GM12878 (cell line): ENCODE data around the gene DTX4. TPM values are rescaled to one million over a fixed set of nuclear protein-coding genes. Genes with fewer than 3 reads are reported as not detected.

Source experiments
- ATF3 ChIP-seq: IDR thresholded peaks from 2 replicates; pipeline ENCODE4 v1.6.1; 2011; ENCODE audit warnings: low read depth, mild to moderate bottlenecking, low read length, moderate library complexity, borderline replicate concordance; ENCODE audit errors: extremely low read depth
- BMI1 ChIP-seq: fragments of 450-650 bp; IDR thresholded peaks from 2 replicates; pipeline ENCODE4 v1.6.1; 2016; ENCODE audit warnings: mild to moderate bottlenecking, moderate library complexity, borderline replicate concordance
- CHD2 ChIP-seq: IDR thresholded peaks from 2 replicates; pipeline ENCODE4 v1.6.1; 2011; ENCODE audit warnings: low read depth, low read length, improper control_type of control experiment, borderline replicate concordance
- ETV6 ChIP-seq, 2 experiments: fragments of 450-650 bp in 1 of 2; IDR thresholded peaks in 1 of 2; conservative IDR thresholded peaks in 1 of 2; 2 replicates each; pipeline ENCODE4 v1.6.1; 2014; ENCODE audit warnings: antibody characterized with exemption in 1 of 2, borderline replicate concordance in 1 of 2, low read depth in 1 of 2, mild to moderate bottlenecking in 1 of 2, moderate library complexity in 1 of 2
- GABPA ChIP-seq: IDR thresholded peaks from 2 replicates; pipeline ENCODE4 v1.6.1; 2014; ENCODE audit warnings: antibody characterized with exemption, low read depth, mild to moderate bottlenecking, inconsistent platforms
- IKZF1 ChIP-seq: fragments of 450-650 bp; conservative IDR thresholded peaks from 2 replicates; pipeline ENCODE4 v1.6.1; 2017; ENCODE audit warnings: antibody characterized with exemption, mild to moderate bottlenecking
- IRF4 ChIP-seq: IDR thresholded peaks from 2 replicates; pipeline ENCODE4 v1.6.1; 2011; ENCODE audit warnings: low read depth, low read length
- KLF5 ChIP-seq: fragments of 450-650 bp; IDR thresholded peaks from 2 replicates; pipeline ENCODE4 v1.6.1; 2014; ENCODE audit warnings: mild to moderate bottlenecking; ENCODE audit not compliant: partially characterized antibody
- MLLT1 ChIP-seq: fragments of 450-650 bp; IDR thresholded peaks from 2 replicates; pipeline ENCODE4 v1.6.1; 2016; ENCODE audit warnings: mild to moderate bottlenecking
- MTA2 ChIP-seq: fragments of 450-650 bp; IDR thresholded peaks from 2 replicates; pipeline ENCODE4 v1.6.1; 2016; ENCODE audit warnings: low read depth, mild to moderate bottlenecking, moderate library complexity
- NBN ChIP-seq: fragments of 450-650 bp; IDR thresholded peaks from 2 replicates; pipeline ENCODE4 v1.6.1; 2016
- PAX8 ChIP-seq: fragments of 450-650 bp; IDR thresholded peaks from 2 replicates; pipeline ENCODE4 v1.6.1; 2017; ENCODE audit warnings: mild to moderate bottlenecking, moderate library complexity
- PBX3 ChIP-seq: IDR thresholded peaks from 2 replicates; pipeline ENCODE4 v1.6.1; 2011; ENCODE audit warnings: mild to moderate bottlenecking, low read depth, low read length, moderate library complexity; ENCODE audit not compliant: insufficient replicate concordance
- RAD21 ChIP-seq: IDR thresholded peaks from 2 replicates; pipeline ENCODE4 v1.6.1; 2011; ENCODE audit warnings: mild to moderate bottlenecking, low read depth, low read length, moderate library complexity; ENCODE audit not compliant: insufficient read depth
- RELA ChIP-seq: fragments of 450-650 bp; IDR thresholded peaks from 2 replicates; pipeline ENCODE4 v1.8.0; 2014; ENCODE audit warnings: borderline replicate concordance; ENCODE audit not compliant: partially characterized antibody
- REST ChIP-seq: IDR thresholded peaks from 2 replicates; pipeline ENCODE4 v1.6.1; 2012; ENCODE audit warnings: mild to moderate bottlenecking, low read depth, low read length
- SP1 ChIP-seq: IDR thresholded peaks from one replicate; pipeline ENCODE4 v1.6.1; 2011; ENCODE audit warnings: low read depth, low read length
- SPI1 ChIP-seq: IDR thresholded peaks from 2 replicates; pipeline ENCODE4 v1.6.1; 2011; ENCODE audit warnings: low read depth, mild to moderate bottlenecking, low read length, moderate library complexity, borderline replicate concordance; ENCODE audit not compliant: insufficient read depth
- TCF12 ChIP-seq: IDR thresholded peaks from 2 replicates; pipeline ENCODE4 v1.6.1; 2011; ENCODE audit warnings: low read depth, mild to moderate bottlenecking, low read length
- ZNF274 ChIP-seq: IDR thresholded peaks from one replicate; pipeline ENCODE4 v1.8.0; 2011; ENCODE audit not compliant: insufficient read length, insufficient read depth
- ZNF384 ChIP-seq: IDR thresholded peaks from 2 replicates; pipeline ENCODE4 v1.6.1; 2012; ENCODE audit warnings: low read depth, mild to moderate bottlenecking, low read length, improper control_type of control experiment, borderline replicate concordance
- ZSCAN29 ChIP-seq: fragments of 450-650 bp; IDR thresholded peaks from 2 replicates; pipeline ENCODE4 v1.6.1; 2017; ENCODE audit warnings: mild to moderate bottlenecking, moderate library complexity
- polyA plus RNA-seq, 11 experiments: library from polyadenylated mRNA; depleted of rRNA in 4 of 11; unstranded in 6 of 11; stranded (reverse) in 5 of 11; fragments of >200 nt; fragmentation: Nextera tagmentation in 4 of 11; fragmentation: Illumina TruSeq in 1 of 11; extraction: Ambion mirVana in 4 of 11; extraction: Trizol in 1 of 11; gene quantifications; 1 replicate in 1 of 11; 2 replicates in 10 of 11; pipeline versions ENCODE4 v1.2.1 to v1.2.3, GENCODE V29; 2011 to 2016; ENCODE audit warnings: inconsistent platforms in 2 of 11, missing spikeins in 2 of 11, low read depth in 1 of 11
- total RNA-seq, 4 experiments: library from RNA; depleted of rRNA in 3 of 4; stranded (reverse); fragments of >200 nt in 3 of 4; fragmentation: Illumina TruSeq in 1 of 4; extraction: Trizol in 1 of 4; gene quantifications; 2 replicates each; pipeline versions ENCODE4 v1.2.1 to v1.2.3, GENCODE V29; 2013 to 2021

The DTX4 gene
- total and polyA plus RNA-seq, 10 of the 15 experiments (the other 5 are each of a cell fraction or from before 2014, with no cell fraction given), result 3.8 to 25.8 (median 10.5) TPM

GRCh38 chr11:59207988-59208451 lies 36.1 kb downstream of the DTX4 start (continued):
- TF ChIP-seq REST (0 out of 2 replicates have a peak, but pooled peaks have one; percentile 32), TCF12 (0 out of 2 replicates have a peak, but pooled peaks have one; percentile 64), NBN (peak; percentile 87), ZNF384 (no peak), IKZF1 (peak; percentile 98), BMI1 (peak; percentile 36; the same call in 1 of the 2 replicates), CHD2 (no peak), KLF5 (peak; percentile 24), IRF4 (peak; percentile 56; the same call in 1 of the 2 replicates), RAD21 (peak; percentile 77), MLLT1 (peak; percentile 95), ATF3 (no peak), MTA2 (peak; percentile 83), RELA (peak; percentile 83), GABPA (no peak), SPI1 (no peak), PBX3 (no peak), PAX8 (no peak), SP1 (no peak), ZSCAN29 (no peak), ETV6 (conservative IDR thresholded peaks at IDR 0.05 in 1 of 2, IDR thresholded peaks at IDR 0.05 in 1 of 2; ENCODE audit: borderline replicate concordance in 1 of 2, low read depth in 1 of 2) (peak in 1 of 2 experiments; percentile 48; a peak in 1 of 4 replicates), ZNF274 (no peak)
